Camera-type eye (tissue), 1 donor: ENCODE measurements around the gene LDOC1. TPM values are rescaled to one million over a fixed set of nuclear protein-coding genes. Genes with fewer than 3 reads are reported as not detected.

Experiments
- total RNA-seq: library from RNA; depleted of rRNA; stranded (reverse); fragments of >200 nt; gene quantifications from one replicate; pipeline ENCODE4 v1.2.3, GENCODE V29; 2014

The LDOC1 gene
- total RNA-seq: 11.7 TPM

GRCh38 chrX:141176586-141177451 is at the start of gene LDOC1:
TSS of gene LDOC1 (minus strand) at chrX:141177129. CDS start at chrX:141177021, 108 bp downstream.

Other genes starting within 250 kb of the LDOC1 start
- not detected for gene SPANXB1, start 174.5 kb downstream of the LDOC1 start, total RNA-seq
- not detected for gene SPANXC, start 65.4 kb upstream of the LDOC1 start, total RNA-seq